H9 (cell line): Measurements from ENCODE around the gene SDHAF2. TPM values are rescaled to one million over a fixed set of nuclear protein-coding genes. Genes with fewer than 3 reads are reported as not detected.

Experiments
- DNase-seq: peaks from one replicate; pipeline ENCODE4 v3.0.0-alpha.2; 2017
- H2AFZ ChIP-seq: one replicate; pipeline ENCODE4 v1.6.1; 2013; ENCODE audit warnings: mild to moderate bottlenecking, low read length, control low read depth, moderate library complexity
- H2AK5ac ChIP-seq: 2 replicates; pipeline ENCODE4 v1.6.1; 2013; ENCODE audit warnings: low read length, control low read depth, mixed read lengths; ENCODE audit not compliant: insufficient read length
- H2BK120ac ChIP-seq: one replicate; pipeline ENCODE4 v1.6.1; 2013; ENCODE audit warnings: low read depth, mild to moderate bottlenecking, low read length, control low read depth, inconsistent platforms; ENCODE audit not compliant: poor library complexity, severe bottlenecking
- H2BK12ac ChIP-seq: 2 replicates; pipeline ENCODE4 v1.6.1; 2013; ENCODE audit warnings: low read length, control low read depth, mixed read lengths, low read depth; ENCODE audit not compliant: insufficient read length
- H2BK15ac ChIP-seq: 2 replicates; pipeline ENCODE4 v1.6.1; 2013; ENCODE audit warnings: low read depth, low read length, control low read depth
- H2BK20ac ChIP-seq: one replicate; pipeline ENCODE4 v1.6.1; 2013; ENCODE audit warnings: low read depth, mild to moderate bottlenecking, low read length, control low read depth, inconsistent platforms; ENCODE audit not compliant: poor library complexity, severe bottlenecking
- H2BK5ac ChIP-seq: 2 replicates; pipeline ENCODE4 v1.6.1; 2013; ENCODE audit warnings: low read length, control low read depth, mixed read lengths; ENCODE audit not compliant: insufficient read length
- H3K14ac ChIP-seq: 2 replicates; pipeline ENCODE4 v1.6.1; 2013; ENCODE audit warnings: low read length, control low read depth; ENCODE audit not compliant: insufficient read depth
- H3K18ac ChIP-seq: 2 replicates; pipeline ENCODE4 v1.6.1; 2013; ENCODE audit warnings: low read depth, mild to moderate bottlenecking, mixed read lengths, low read length, control low read depth; ENCODE audit not compliant: insufficient read length
- H3K23ac ChIP-seq: 2 replicates; pipeline ENCODE4 v1.6.1; 2013; ENCODE audit warnings: low read length, control low read depth, mixed read lengths, low read depth; ENCODE audit not compliant: insufficient read length
- H3K23me2 ChIP-seq: 2 replicates; pipeline ENCODE4 v1.6.1; 2013; ENCODE audit warnings: low read depth, mild to moderate bottlenecking, mixed read lengths, low read length, control low read depth; ENCODE audit not compliant: insufficient read length, poor library complexity, severe bottlenecking
- H3K27ac ChIP-seq: 2 replicates; pipeline ENCODE4 v1.5.1; 2013; ENCODE audit warnings: low read length, control low read depth, mixed read lengths, low read depth; ENCODE audit not compliant: insufficient read length
- H3K27me3 ChIP-seq: 2 replicates; pipeline ENCODE4 v1.6.1; 2013; ENCODE audit warnings: low read length, control low read depth, inconsistent platforms; ENCODE audit not compliant: insufficient read depth
- H3K4ac ChIP-seq: 2 replicates; pipeline ENCODE4 v1.6.1; 2013; ENCODE audit warnings: low read depth, mild to moderate bottlenecking, control low read depth, inconsistent platforms, low read length, moderate library complexity
- H3K4me1 ChIP-seq: 2 replicates; pipeline ENCODE4 v1.6.1; 2013; ENCODE audit warnings: low read length, control low read depth, inconsistent platforms; ENCODE audit not compliant: insufficient read depth
- H3K4me2 ChIP-seq: 2 replicates; pipeline ENCODE4 v1.6.1; 2013; ENCODE audit warnings: low read length, control low read depth, mixed read lengths; ENCODE audit not compliant: insufficient read length, insufficient read depth
- H3K56ac ChIP-seq: 2 replicates; pipeline ENCODE4 v1.6.1; 2013; ENCODE audit warnings: low read depth, mild to moderate bottlenecking, mixed read lengths, low read length, control low read depth; ENCODE audit not compliant: insufficient read length
- H3K79me1 ChIP-seq: 2 replicates; pipeline ENCODE4 v1.6.1; 2013; ENCODE audit warnings: low read depth, mild to moderate bottlenecking, moderate library complexity, low read length, control low read depth, inconsistent platforms; ENCODE audit not compliant: insufficient read depth, poor library complexity, severe bottlenecking
- H3K79me2 ChIP-seq: 2 replicates; pipeline ENCODE4 v1.6.1; 2013; ENCODE audit warnings: low read length, control low read depth, inconsistent platforms; ENCODE audit not compliant: insufficient read depth
- H3K9ac ChIP-seq: 2 replicates; pipeline ENCODE4 v1.6.1; 2013; ENCODE audit warnings: low read length, control low read depth, mixed read lengths; ENCODE audit not compliant: insufficient read length; ENCODE audit errors: extremely low read depth
- H3K9me3 ChIP-seq: one replicate; pipeline ENCODE4 v1.6.1; 2013; ENCODE audit warnings: low read depth, low read length, inconsistent platforms; ENCODE audit not compliant: control insufficient read depth
- H3T11ph ChIP-seq: one replicate; pipeline ENCODE4 v1.6.1; 2013; ENCODE audit warnings: mild to moderate bottlenecking, low read length, control low read depth, inconsistent platforms
- H4K20me1 ChIP-seq: one replicate; pipeline ENCODE4 v1.6.1; 2013; ENCODE audit not compliant: control insufficient read depth, insufficient read length, insufficient read depth
- H4K5ac ChIP-seq: 2 replicates; pipeline ENCODE4 v1.6.1; 2013; ENCODE audit warnings: low read depth, mild to moderate bottlenecking, mixed read lengths, low read length, control low read depth; ENCODE audit not compliant: insufficient read length
- H4K8ac ChIP-seq: replicated peaks from 2 replicates; pipeline ENCODE4 v1.6.1; 2013; ENCODE audit warnings: low read length, control low read depth, mixed read lengths, low read depth; ENCODE audit not compliant: insufficient read length
- H4K91ac ChIP-seq: 2 replicates; pipeline ENCODE4 v1.6.1; 2013; ENCODE audit warnings: low read depth, mild to moderate bottlenecking, moderate library complexity, mixed read lengths, low read length, control low read depth; ENCODE audit not compliant: insufficient read length
- H3K27ac Mint-ChIP-seq, 3 experiments: 2 replicates in 2 of 3; 3 replicates in 1 of 3; pipeline ENCODE4 v1.8.0; 2020 to 2021; ENCODE audit warnings: mixed read lengths in 3 of 3, mild to moderate bottlenecking in 1 of 3, moderate library complexity in 1 of 3
- H3K27me3 Mint-ChIP-seq: 2 replicates; pipeline ENCODE4 v1.8.0; 2021; ENCODE audit warnings: low read depth, mild to moderate bottlenecking, moderate library complexity, mixed read lengths
- H3K36me3 Mint-ChIP-seq, 3 experiments: 2 replicates in 2 of 3; 3 replicates in 1 of 3; pipeline ENCODE4 v1.8.0; 2020 to 2021; ENCODE audit warnings: low read depth in 3 of 3, mixed read lengths in 3 of 3; ENCODE audit not compliant: insufficient read depth in 1 of 3
- H3K4me1 Mint-ChIP-seq, 2 experiments: 2 replicates each; pipeline ENCODE4 v1.8.0; 2020; ENCODE audit warnings: mixed read lengths in 2 of 2
- H3K4me3 Mint-ChIP-seq, 2 experiments: 2 replicates in 1 of 2; 3 replicates in 1 of 2; pipeline ENCODE4 v1.8.0; 2020 to 2021; ENCODE audit warnings: mild to moderate bottlenecking in 2 of 2, mixed read lengths in 2 of 2, moderate library complexity in 1 of 2
- H3K9me3 Mint-ChIP-seq, 2 experiments: 2 replicates in 1 of 2; 3 replicates in 1 of 2; pipeline ENCODE4 v1.8.0; 2020; ENCODE audit warnings: mild to moderate bottlenecking in 2 of 2, mixed read lengths in 2 of 2, moderate library complexity in 1 of 2
- WGBS: extraction: QIAGEN DNeasy Blood & Tissue Kit; methylation state at CpG from one replicate; pipeline ENCODE4 v1.1.7; 2013; ENCODE audit warnings: missing lambda C conversion rate, low lambda C conversion rate, mixed read lengths; ENCODE audit not compliant: insufficient read length; ENCODE audit errors: extremely low coverage; 5-methylcytosine and 5-hydroxymethylcytosine counted together
- total RNA-seq: library from RNA; stranded (reverse); gene quantifications from 2 replicates; pipeline ENCODE4 v1.2.1, GENCODE V29; 2021
- TF ChIP-seq, protein P1 (sequence below): fragments of 200-600 bp; sonication (generic); conservative IDR thresholded peaks from 3 replicates; pipeline ENCODE4 v1.8.0; 2021; ENCODE audit warnings: antibody characterized with exemption, mild to moderate bottlenecking

The SDHAF2 gene
- total RNA-seq, 1 experiment from 2014 or later: 41.8 TPM

DNA sequence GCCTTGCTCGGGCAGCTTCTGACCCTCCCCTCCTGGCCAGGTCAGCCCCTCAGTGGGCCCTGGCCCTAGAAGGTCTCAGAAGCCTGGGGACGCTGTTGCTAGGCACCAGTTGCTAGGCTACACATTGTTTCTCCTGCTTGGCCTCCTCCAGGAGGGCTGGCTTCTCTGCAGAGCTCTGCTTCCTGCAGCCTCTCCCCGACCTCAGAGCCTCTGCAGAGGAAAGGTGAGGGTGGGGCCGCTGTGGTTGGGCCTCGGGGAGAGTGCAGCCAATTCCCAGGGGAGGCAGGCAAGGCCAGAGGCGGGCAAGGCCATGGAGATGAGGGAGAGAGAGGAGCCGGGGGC is 51.0 kb downstream of the SDHAF2 start:
- Histone ChIP-seq H4K91ac (no peak overlapping the region), H4K5ac (no peak overlapping the region), H3T11ph (no peak overlapping the region), H3K23ac (no peak overlapping the region), H3K4me1 (no peaks in the 10 kb centered on the region), H3K27ac (no peak overlapping the region), H2BK20ac (no peak overlapping the region), H2BK15ac (no peak overlapping the region), H3K27me3 (no peaks in the 10 kb centered on the region), H4K20me1 (no peaks in the 10 kb centered on the region), H2BK120ac (no peak overlapping the region), H3K79me1 (no peaks in the 10 kb centered on the region), H3K23me2 (no peaks in the 10 kb centered on the region), H3K4me2 (no peak overlapping the region), H3K4ac (no peak overlapping the region), H3K56ac (no peak overlapping the region), H3K18ac (no peak overlapping the region), H2AFZ (no peak overlapping the region), H2BK12ac (no peak overlapping the region), H3K14ac (peak overlapping the region; percentile 48; the same call in 1 of the 2 replicates), H3K9ac (no peak overlapping the region), H4K8ac (no peak overlapping the region), H2BK5ac (no peak overlapping the region), H2AK5ac (no peak overlapping the region), H3K9me3 (no peaks in the 10 kb centered on the region), H3K79me2 (no peaks in the 10 kb centered on the region)
- H3K27ac Mint-ChIP-seq: peak overlapping the region in 1 of 3 experiments; percentile 96; a peak in 2 of 7 replicates
- DNase-seq: peak; percentile 95
- H3K9me3 Mint-ChIP-seq: no peaks in the 10 kb centered on the region
- no CpG with 5 or more reads among the region's 7 CpGs for WGBS
- H3K4me3 Mint-ChIP-seq: no peak overlapping the region
- TF ChIP-seq, protein P1, sequence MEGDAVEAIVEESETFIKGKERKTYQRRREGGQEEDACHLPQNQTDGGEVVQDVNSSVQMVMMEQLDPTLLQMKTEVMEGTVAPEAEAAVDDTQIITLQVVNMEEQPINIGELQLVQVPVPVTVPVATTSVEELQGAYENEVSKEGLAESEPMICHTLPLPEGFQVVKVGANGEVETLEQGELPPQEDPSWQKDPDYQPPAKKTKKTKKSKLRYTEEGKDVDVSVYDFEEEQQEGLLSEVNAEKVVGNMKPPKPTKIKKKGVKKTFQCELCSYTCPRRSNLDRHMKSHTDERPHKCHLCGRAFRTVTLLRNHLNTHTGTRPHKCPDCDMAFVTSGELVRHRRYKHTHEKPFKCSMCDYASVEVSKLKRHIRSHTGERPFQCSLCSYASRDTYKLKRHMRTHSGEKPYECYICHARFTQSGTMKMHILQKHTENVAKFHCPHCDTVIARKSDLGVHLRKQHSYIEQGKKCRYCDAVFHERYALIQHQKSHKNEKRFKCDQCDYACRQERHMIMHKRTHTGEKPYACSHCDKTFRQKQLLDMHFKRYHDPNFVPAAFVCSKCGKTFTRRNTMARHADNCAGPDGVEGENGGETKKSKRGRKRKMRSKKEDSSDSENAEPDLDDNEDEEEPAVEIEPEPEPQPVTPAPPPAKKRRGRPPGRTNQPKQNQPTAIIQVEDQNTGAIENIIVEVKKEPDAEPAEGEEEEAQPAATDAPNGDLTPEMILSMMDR: no peak
- peaks cover 7% of the 10 kb centered on the region for H3K27me3 Mint-ChIP-seq
- H3K4me1 Mint-ChIP-seq: peaks cover 17 to 35% of the 10 kb centered on the region in 2 experiments
- no peaks in the 10 kb centered on the region for H3K36me3 Mint-ChIP-seq
